ENCODE measurements around the gene CACNA1C.

Gene CACNA1C

GRCh38 chr12:2052826-2053678, at the start of gene CACNA1C:
Gene CACNA1C (plus strand): TSS chr12:2052987. CDS start chr12:2053563, 576 bp downstream.
- no peak for TF ChIP-seq JUND (IDR thresholded peaks at IDR 0.05; ENCODE audit: low read depth)
- DNase-seq (ENCODE audit: low read depth in 1 of 2, low spot score in 1 of 2), result peak; percentile 55 to 60
- in situ Hi-C loops (cut with HindIII; ENCODE audit: low pct_unique_long_range_greater_than_20kb, low sequenced_read_pairs), result no loop called here

- DNase-seq (ENCODE audit: low read depth in 1 of 2, low spot score in 1 of 2), result no peak
- no peak for TF ChIP-seq JUND (IDR thresholded peaks at IDR 0.05; ENCODE audit: low read depth)
- in situ Hi-C loops (cut with HindIII; ENCODE audit: low pct_unique_long_range_greater_than_20kb, low sequenced_read_pairs), result no loop called here
Observed at GRCh38 chr12:2003676-2004112, 49.1 kb upstream of the CACNA1C start.

GRCh38 chr12:2004113-2004929, 48.5 kb upstream of the CACNA1C start, which contains the start of gene DCP1B:
Gene DCP1B (minus strand): TSS chr12:2004457. CDS start chr12:2004431, 26 bp downstream.
- DNase-seq (ENCODE audit: low read depth in 1 of 2, low spot score in 1 of 2), result peak; percentile 58 to 95
- no peak for TF ChIP-seq JUND (IDR thresholded peaks at IDR 0.05; ENCODE audit: low read depth)
- in situ Hi-C loops (cut with HindIII; ENCODE audit: low pct_unique_long_range_greater_than_20kb, low sequenced_read_pairs), result no loop called here

- in situ Hi-C loops (cut with HindIII; ENCODE audit: low pct_unique_long_range_greater_than_20kb, low sequenced_read_pairs), result no loop called here
- TF ChIP-seq JUND (IDR thresholded peaks at IDR 0.05; ENCODE audit: low read depth), result no peak
- DNase-seq (ENCODE audit: low read depth in 1 of 2, low spot score in 1 of 2), result no peak
Observed at GRCh38 chr12:2008677-2009076, 44.1 kb upstream of the CACNA1C start.

GRCh38 chr12:2009623-2010022, 43.2 kb upstream of the CACNA1C start:
- TF ChIP-seq JUND (IDR thresholded peaks at IDR 0.05; ENCODE audit: low read depth), result no peak
- DNase-seq (ENCODE audit: low read depth in 1 of 2, low spot score in 1 of 2), result no peak
- in situ Hi-C loops (cut with HindIII; ENCODE audit: low pct_unique_long_range_greater_than_20kb, low sequenced_read_pairs), result no loop called here

- no peak for TF ChIP-seq JUND (IDR thresholded peaks at IDR 0.05; ENCODE audit: low read depth)
- peak in 1 of 2 experiments; percentile 59 for DNase-seq (ENCODE audit: low read depth in 1 of 2, low spot score in 1 of 2)
- in situ Hi-C loops (cut with HindIII; ENCODE audit: low pct_unique_long_range_greater_than_20kb, low sequenced_read_pairs), result no loop called here
Observed at GRCh38 chr12:2011643-2012607, 40.9 kb upstream of the CACNA1C start.

- TF ChIP-seq JUND (IDR thresholded peaks at IDR 0.05; ENCODE audit: low read depth), result no peak
- DNase-seq (ENCODE audit: low read depth in 1 of 2, low spot score in 1 of 2), result no peak
- in situ Hi-C loops (cut with HindIII; ENCODE audit: low pct_unique_long_range_greater_than_20kb, low sequenced_read_pairs), result no loop called here
Observed at GRCh38 chr12:2013086-2013485, 39.7 kb upstream of the CACNA1C start.

- in situ Hi-C loops (cut with HindIII; ENCODE audit: low pct_unique_long_range_greater_than_20kb, low sequenced_read_pairs), result no loop called here
- TF ChIP-seq JUND (IDR thresholded peaks at IDR 0.05; ENCODE audit: low read depth), result no peak
- DNase-seq (ENCODE audit: low read depth in 1 of 2, low spot score in 1 of 2), result no peak
Observed at GRCh38 chr12:2013527-2014223, 39.1 kb upstream of the CACNA1C start.

- no peak for DNase-seq (ENCODE audit: low read depth in 1 of 2, low spot score in 1 of 2)
- in situ Hi-C loops (cut with HindIII; ENCODE audit: low pct_unique_long_range_greater_than_20kb, low sequenced_read_pairs), result no loop called here
- TF ChIP-seq JUND (IDR thresholded peaks at IDR 0.05; ENCODE audit: low read depth), result no peak
Observed at GRCh38 chr12:2014231-2014630, 38.6 kb upstream of the CACNA1C start.

GRCh38 chr12:2016862-2017545, 35.8 kb upstream of the CACNA1C start:
- DNase-seq (ENCODE audit: low read depth in 1 of 2, low spot score in 1 of 2), result no peak
- in situ Hi-C loops (cut with HindIII; ENCODE audit: low pct_unique_long_range_greater_than_20kb, low sequenced_read_pairs), result no loop called here
- TF ChIP-seq JUND (IDR thresholded peaks at IDR 0.05; ENCODE audit: low read depth), result no peak
